B cell (primary cell): ENCODE measurements around the gene SCN1B. TPM values are rescaled to one million over a fixed set of nuclear protein-coding genes. Genes with fewer than 3 reads are reported as not detected.

ENCODE experiments used
- ATAC-seq: fragments of 200-7000 bp; cut with Tn5 transposase; one replicate; pipeline ENCODE4 v1.10.0; 2021; ENCODE audit warnings: low read depth, mild to moderate bottlenecking, moderate number of reproducible peaks, moderate library complexity
- CTCF ChIA-PET: fragments of 350-600 bp; sonication (Branson Sonifier 250); formaldehyde crosslinking; loops from one replicate; lab custom pipeline; 2021; ENCODE audit warnings: antibody characterized with exemption, inconsistent platforms; lab: Charles Lee
- POLR2A ChIA-PET: fragments of 350-600 bp; sonication (Branson Sonifier 250); formaldehyde crosslinking; loops from one replicate; lab custom pipeline; 2021; ENCODE audit warnings: antibody characterized with exemption; lab: Charles Lee
- DNase-seq: peaks from one replicate; pipeline ENCODE4 v3.0.0; 2013
- H2AFZ ChIP-seq: 2 replicates; pipeline ENCODE4 v1.6.1; 2012; ENCODE audit warnings: mild to moderate bottlenecking, low read depth, low read length; ENCODE audit not compliant: insufficient read depth, poor library complexity, severe bottlenecking
- H3K27ac ChIP-seq, 2 donors: 1 replicate in 1 of 2; 2 replicates in 1 of 2; pipeline ENCODE4 v1.5.1; 2012 to 2013; ENCODE audit warnings: low read length in 2 of 2, mild to moderate bottlenecking in 2 of 2, moderate library complexity in 1 of 2
- H3K27me3 ChIP-seq, 4 experiments: fragments of 200-600 bp in 1 of 4; sonication (generic) in 1 of 4; replicated peaks in 1 of 4; 1 replicate in 2 of 4; 2 replicates in 2 of 4; pipeline versions ENCODE4 v1.6.1 to v1.7.0; 2013 to 2016; ENCODE audit warnings: low read length in 3 of 4, mild to moderate bottlenecking in 2 of 4, mixed read lengths in 1 of 4, moderate library complexity in 1 of 4; ENCODE audit not compliant: insufficient read depth in 4 of 4, control insufficient read depth in 3 of 4; ENCODE audit errors: control extremely low read depth in 1 of 4
- H3K36me3 ChIP-seq, 2 experiments: replicated peaks in 1 of 2; 1 replicate in 1 of 2; 2 replicates in 1 of 2; pipeline versions ENCODE4 v1.6.1 to v1.7.1; 2013; ENCODE audit warnings: low read length in 1 of 2; ENCODE audit not compliant: insufficient read depth in 2 of 2, control insufficient read depth in 1 of 2; ENCODE audit errors: control extremely low read depth in 1 of 2, extremely low read depth in 1 of 2
- H3K4me1 ChIP-seq, 2 donors: fragments of 200-600 bp in 1 of 2; sonication (generic) in 1 of 2; 1 replicate in 1 of 2; 2 replicates in 1 of 2; pipeline versions ENCODE4 v1.5.1 to v1.6.1; 2013 to 2017; ENCODE audit warnings: low read length in 2 of 2; ENCODE audit not compliant: control insufficient read depth in 2 of 2, insufficient read depth in 2 of 2
- H3K4me2 ChIP-seq: replicated peaks from 2 replicates; pipeline ENCODE3; 2012; ENCODE audit warnings: mild to moderate bottlenecking, low read depth, low read length; ENCODE audit not compliant: poor library complexity, severe bottlenecking
- H3K4me3 ChIP-seq, 5 experiments: fragments of 200-600 bp in 1 of 5; sonication (generic) in 1 of 5; 1 replicate in 3 of 5; 2 replicates in 2 of 5; pipeline versions ENCODE4 v1.5.1 to v1.7.0; 2011 to 2016; ENCODE audit warnings: low read length in 4 of 5, mild to moderate bottlenecking in 4 of 5, low read depth in 2 of 5, control low read depth in 1 of 5, moderate library complexity in 1 of 5; ENCODE audit not compliant: insufficient read depth in 1 of 5; ENCODE audit errors: control extremely low read depth in 1 of 5, extremely low read depth in 1 of 5
- H3K79me2 ChIP-seq: fragments of 200-600 bp; sonication (generic); one replicate; pipeline ENCODE4 v1.6.0; 2016; ENCODE audit warnings: low read length; ENCODE audit not compliant: control insufficient read depth, insufficient read depth
- H3K9ac ChIP-seq: fragments of 200-600 bp; sonication (generic); 2 replicates; pipeline ENCODE4 v1.6.1; 2017; ENCODE audit warnings: mild to moderate bottlenecking, low read length, moderate library complexity
- H3K9me3 ChIP-seq, 3 donors: one replicate each; pipeline versions ENCODE4 v1.6.1 to v1.7.1; 2013; ENCODE audit warnings: low read length in 2 of 3; ENCODE audit not compliant: control insufficient read depth in 2 of 3, insufficient read depth in 1 of 3; ENCODE audit errors: control extremely low read depth in 1 of 3
- H4K20me1 ChIP-seq: 2 replicates; pipeline ENCODE4 v1.6.0; 2012; ENCODE audit warnings: mild to moderate bottlenecking, low read length; ENCODE audit not compliant: insufficient read depth, control insufficient read depth, poor library complexity, severe bottlenecking
- H3K27ac Mint-ChIP-seq: one replicate; pipeline ENCODE4 v1.8.0; 2021; ENCODE audit warnings: mixed read lengths
- H3K27me3 Mint-ChIP-seq: one replicate; pipeline ENCODE4 v1.8.0; 2021; ENCODE audit warnings: mixed read lengths
- H3K4me1 Mint-ChIP-seq: one replicate; pipeline ENCODE4 v1.8.0; 2021; ENCODE audit warnings: mixed read lengths
- H3K4me3 Mint-ChIP-seq: one replicate; pipeline ENCODE4 v1.8.0; 2021; ENCODE audit warnings: mixed read lengths
- H3K9me3 Mint-ChIP-seq: one replicate; pipeline ENCODE4 v1.8.0; 2022; ENCODE audit warnings: mixed read lengths; ENCODE audit not compliant: insufficient read depth
- EZH2 ChIP-seq: IDR thresholded peaks from 2 replicates; pipeline ENCODE4 v1.6.1; 2012; ENCODE audit warnings: borderline replicate concordance, low read depth, mild to moderate bottlenecking, moderate library complexity, low read length; ENCODE audit not compliant: insufficient read depth, poor library complexity, severe bottlenecking
- WGBS: methylation state at CpG from one replicate; pipeline ENCODE4 v1.1.5; 2013; ENCODE audit warnings: missing lambda C conversion rate; ENCODE audit not compliant: insufficient coverage; 5-methylcytosine and 5-hydroxymethylcytosine counted together
- intact Hi-C: fragments of 100-400 bp; cut with micrococcal nuclease; formaldehyde crosslinking; loops from one replicate; pipeline ENCODE4 v1.10.0; 2022
- polyA plus RNA-seq: library from polyadenylated mRNA; depleted of rRNA; stranded (reverse); fragments of >200 nt; gene quantifications from 2 replicates; pipeline ENCODE4 v1.2.3, GENCODE V29; 2012
- total RNA-seq, 2 donors: library from RNA; stranded (reverse); fragments of 120-200 nt in 1 of 2; gene quantifications; 1 replicate in 1 of 2; 2 replicates in 1 of 2; pipeline versions ENCODE4 v1.2.3 to v1.2.4, GENCODE V29; 2013 to 2022
- TF ChIP-seq, protein P1 (sequence below): fragments of 200-600 bp; IDR thresholded peaks from one replicate; pipeline ENCODE4 v1.8.0; 2022; ENCODE audit warnings: antibody characterized with exemption, mild to moderate bottlenecking

Gene SCN1B
- total and polyA plus RNA-seq, 2 donors (not counting 1 experiment from before 2014, with no cell fraction given), result 0.52 to 0.72 TPM

DNA sequence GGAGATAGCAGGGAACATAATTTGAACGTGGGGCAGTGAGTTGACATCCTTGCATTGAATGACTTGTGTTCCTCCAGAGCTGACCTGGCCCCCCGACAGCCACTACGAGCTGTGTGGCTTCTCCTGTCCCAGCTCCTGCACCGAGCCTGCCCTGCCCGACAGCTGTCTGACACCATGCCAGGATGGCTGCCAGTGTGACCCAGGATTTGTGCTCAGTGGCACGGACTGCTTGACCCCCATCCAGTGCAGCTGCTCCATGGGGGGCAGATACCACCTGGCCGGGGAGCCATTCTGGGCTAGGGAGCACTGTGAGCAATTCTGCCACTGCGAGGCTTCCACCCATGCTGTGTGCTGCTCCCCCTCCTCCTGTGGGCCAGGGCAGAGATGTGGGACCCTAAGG, 56.2 kb downstream of the SCN1B start:
- DNase-seq, result no peak
- ATAC-seq, result no peak
- peak overlapping the region; percentile 6 for H3K9ac ChIP-seq
- Mint-ChIP-seq H3K4me1 (peaks cover 73% of the 10 kb centered on the region), H3K27ac (peak overlapping the region; percentile 95), H3K4me3 (peak overlapping the region; percentile 83), H3K9me3 (no peaks in the 10 kb centered on the region), H3K27me3 (no peaks in the 10 kb centered on the region)
- peaks cover 87 to 90% of the 10 kb centered on the region in 2 donors for H3K4me1 ChIP-seq
- peak overlapping the region; percentile 90 to 92 for H3K27ac ChIP-seq
- H3K9me3 ChIP-seq, result no peaks in the 10 kb centered on the region
- WGBS, result 44% methylated on average over 8 of the region's 8 CpGs
- CTCF ChIA-PET, result interaction anchor here (1.1 to 14.9 kb wide), 13 partner anchors 12 to 409 kb away, joined by 3 to 192 read pairs (median 6); partner anchors contain the start of gene FXYD7
- no peak overlapping the region for H3K4me3 ChIP-seq
- POLR2A ChIA-PET, result interaction anchor here (1.9 kb wide), 1 partner anchor 20 kb away, joined by 7 read pairs; no protein-coding TSS in a partner anchor
- H3K4me2 ChIP-seq, result peak overlapping the region; percentile 62
- no peak for TF ChIP-seq EZH2
- TF ChIP-seq, protein P1, sequence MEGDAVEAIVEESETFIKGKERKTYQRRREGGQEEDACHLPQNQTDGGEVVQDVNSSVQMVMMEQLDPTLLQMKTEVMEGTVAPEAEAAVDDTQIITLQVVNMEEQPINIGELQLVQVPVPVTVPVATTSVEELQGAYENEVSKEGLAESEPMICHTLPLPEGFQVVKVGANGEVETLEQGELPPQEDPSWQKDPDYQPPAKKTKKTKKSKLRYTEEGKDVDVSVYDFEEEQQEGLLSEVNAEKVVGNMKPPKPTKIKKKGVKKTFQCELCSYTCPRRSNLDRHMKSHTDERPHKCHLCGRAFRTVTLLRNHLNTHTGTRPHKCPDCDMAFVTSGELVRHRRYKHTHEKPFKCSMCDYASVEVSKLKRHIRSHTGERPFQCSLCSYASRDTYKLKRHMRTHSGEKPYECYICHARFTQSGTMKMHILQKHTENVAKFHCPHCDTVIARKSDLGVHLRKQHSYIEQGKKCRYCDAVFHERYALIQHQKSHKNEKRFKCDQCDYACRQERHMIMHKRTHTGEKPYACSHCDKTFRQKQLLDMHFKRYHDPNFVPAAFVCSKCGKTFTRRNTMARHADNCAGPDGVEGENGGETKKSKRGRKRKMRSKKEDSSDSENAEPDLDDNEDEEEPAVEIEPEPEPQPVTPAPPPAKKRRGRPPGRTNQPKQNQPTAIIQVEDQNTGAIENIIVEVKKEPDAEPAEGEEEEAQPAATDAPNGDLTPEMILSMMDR, result no peak
- no peaks in the 10 kb centered on the region for H4K20me1 ChIP-seq
- no peaks in the 10 kb centered on the region for H3K27me3 ChIP-seq
- no peaks in the 10 kb centered on the region for H3K36me3 ChIP-seq
- intact Hi-C loops, result loop anchor here (1.0 to 5.0 kb wide), 2 partner anchors 19 to 36 kb away; no protein-coding TSS in a partner anchor
- no peaks in the 10 kb centered on the region for H3K79me2 ChIP-seq
- H2AFZ ChIP-seq, result peak overlapping the region; percentile 59

GRCh38 chr19:35087393-35087792, 57.1 kb downstream of the SCN1B start:
- CTCF ChIA-PET, result interaction anchor here (0.6 to 14.9 kb wide), 8 partner anchors 10 to 408 kb away, joined by 3 to 192 read pairs (median 5); no protein-coding TSS in a partner anchor
- Histone ChIP-seq H3K9me3 (no peaks in the 10 kb centered on the region), H3K36me3 (no peaks in the 10 kb centered on the region), H3K4me3 (no peak overlapping the region), H3K9ac (no peak overlapping the region), H3K79me2 (no peaks in the 10 kb centered on the region), H3K27me3 (no peaks in the 10 kb centered on the region), H4K20me1 (no peaks in the 10 kb centered on the region), H3K4me1 (peaks cover 83% of the 10 kb centered on the region in 2 donors), H2AFZ (no peak overlapping the region), H3K27ac (peak overlapping the region; percentile 90 to 92), H3K4me2 (peak overlapping the region; percentile 62)
- peaks cover 71% of the 10 kb centered on the region for H3K4me1 Mint-ChIP-seq
- ATAC-seq (no peak), DNase-seq (no peak)
- intact Hi-C loops, result loop anchor here (5.0 kb wide), 1 partner anchor 35 kb away; no protein-coding TSS in a partner anchor
- POLR2A ChIA-PET, result no interaction called here
- H3K27me3 Mint-ChIP-seq, result no peaks in the 10 kb centered on the region
- no peaks in the 10 kb centered on the region for H3K9me3 Mint-ChIP-seq
- peak overlapping the region; percentile 26 for H3K4me3 Mint-ChIP-seq
- H3K27ac Mint-ChIP-seq, result peak overlapping the region; percentile 91
- TF ChIP-seq EZH2, result no peak
- TF ChIP-seq, protein P1, result no peak
